ENCODE measurements around the gene ARL2BP. TPM values are rescaled to one million over a fixed set of nuclear protein-coding genes. Genes with fewer than 3 reads are reported as not detected.
A peak's percentile ranks its signal among the peaks of the same experiment; 100 is the strongest.

Gene ARL2BP
- total and polyA plus RNA-seq, 9 of the 15 experiments (the other 6 are each of a cell fraction or from before 2014, with no cell fraction given): 16.7 to 41.8 (median 27.2) TPM

DNA sequence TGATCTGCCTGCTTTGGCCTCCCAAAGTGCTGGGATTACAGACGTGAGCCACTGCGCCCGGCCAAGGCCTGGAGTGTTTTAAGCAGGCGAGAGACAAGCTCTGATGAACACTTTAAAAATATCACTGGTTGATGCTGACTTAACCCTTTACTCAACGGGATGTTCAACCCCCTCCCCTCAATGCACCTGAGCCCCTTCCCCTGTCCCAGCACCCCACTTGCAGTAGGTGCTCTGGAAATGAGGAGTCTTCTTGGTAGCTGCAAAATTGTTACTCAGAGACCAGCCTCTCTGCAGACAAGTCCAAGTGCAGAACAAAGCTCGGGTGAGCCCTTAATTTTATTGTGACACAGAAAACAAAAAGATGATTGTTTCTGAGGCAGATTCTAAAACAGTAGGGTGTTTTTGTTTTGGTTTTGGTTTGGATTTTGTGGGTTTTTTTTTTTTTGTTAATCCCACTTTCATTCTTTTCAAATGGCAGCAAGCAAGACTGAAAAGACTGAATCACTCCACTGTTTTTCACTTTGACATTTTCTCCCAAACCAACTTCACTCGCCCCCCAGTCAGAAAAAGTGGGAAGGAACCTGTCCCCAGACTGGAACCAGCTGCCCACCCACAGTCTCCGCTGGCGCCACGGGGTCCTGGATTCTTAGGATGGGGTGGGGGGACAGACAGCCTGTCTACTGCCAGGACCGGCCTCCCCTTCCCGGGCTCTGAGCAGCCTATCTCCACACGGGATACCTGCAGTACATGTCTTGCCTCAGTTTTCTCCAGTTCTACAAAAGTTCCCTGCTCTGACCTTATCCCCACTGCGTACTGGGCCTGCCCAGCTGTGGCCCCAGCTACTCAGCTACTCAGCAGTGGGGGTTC lies 44.6 kb downstream of the ARL2BP start:
- Histone ChIP-seq H3K36me3 (ENCODE audit: control insufficient read depth, insufficient read depth, low read length) (no peaks in the 10 kb centered on the region), H3K4me3 (no peak overlapping the region), H3K4me1 (replicated peaks in 1 of 2; ENCODE audit: control insufficient read depth in 2 of 2, insufficient read depth in 2 of 2, low read length in 2 of 2) (peaks cover 2 to 10% of the 10 kb centered on the region in 2 experiments; a peak in 3 of 5 replicates), H3K9me3 (replicated peaks; ENCODE audit: control insufficient read depth, insufficient read depth, low read depth, low read length) (no peaks in the 10 kb centered on the region), H2AFZ (ENCODE audit: low read depth, low read length) (peak overlapping the region; percentile 45; the same call in 1 of the 2 replicates), H3K27me3 (ENCODE audit: control insufficient read depth in 2 of 2, insufficient read depth in 2 of 2, low read length in 2 of 2) (no peaks in the 10 kb centered on the region), H3K9me1 (ENCODE audit: control insufficient read depth, insufficient read depth, low read length) (no peaks in the 10 kb centered on the region), H3K9ac (ENCODE audit: insufficient read depth in 1 of 2, low read depth in 2 of 2, low read length in 2 of 2) (peak overlapping the region in 1 of 2 experiments; percentile 20; a peak in 1 of 4 replicates), H3K27ac (ENCODE audit: extremely low read depth, low read depth, low read length) (no peak overlapping the region), H3K4me2 (ENCODE audit: insufficient read depth, low read length) (no peak overlapping the region), H3K79me2 (ENCODE audit: control insufficient read depth, insufficient read depth, low read length) (no peaks in the 10 kb centered on the region), H4K20me1 (replicated peaks; ENCODE audit: control insufficient read depth, insufficient read depth, low read length) (no peaks in the 10 kb centered on the region)
- ATAC-seq: peak; percentile 50
- FAIRE-seq: no peak
- CTCF ChIA-PET (ENCODE audit: low intra/inter-chr PET ratio): no interaction called here
- DNase-seq (ENCODE audit: extremely low read depth in 1 of 4, low spot score in 3 of 4): no peak
- TF ChIP-seq OTX1 (CRISPR knock-in tag; IDR thresholded peaks at IDR 0.05) (no peak), TCF7L2 (IDR thresholded peaks at IDR 0.05; ENCODE audit: low read depth, low read length) (no peak), PML (IDR thresholded peaks at IDR 0.05; ENCODE audit: low read length) (no peak)
- TF ChIP-seq, protein P1, sequence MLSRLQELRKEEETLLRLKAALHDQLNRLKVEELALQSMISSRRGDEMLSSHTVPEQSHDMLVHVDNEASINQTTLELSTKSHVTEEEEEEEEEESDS (CRISPR knock-in tag; IDR thresholded peaks at IDR 0.05): no peak
- TF ChIP-seq, protein P2, sequence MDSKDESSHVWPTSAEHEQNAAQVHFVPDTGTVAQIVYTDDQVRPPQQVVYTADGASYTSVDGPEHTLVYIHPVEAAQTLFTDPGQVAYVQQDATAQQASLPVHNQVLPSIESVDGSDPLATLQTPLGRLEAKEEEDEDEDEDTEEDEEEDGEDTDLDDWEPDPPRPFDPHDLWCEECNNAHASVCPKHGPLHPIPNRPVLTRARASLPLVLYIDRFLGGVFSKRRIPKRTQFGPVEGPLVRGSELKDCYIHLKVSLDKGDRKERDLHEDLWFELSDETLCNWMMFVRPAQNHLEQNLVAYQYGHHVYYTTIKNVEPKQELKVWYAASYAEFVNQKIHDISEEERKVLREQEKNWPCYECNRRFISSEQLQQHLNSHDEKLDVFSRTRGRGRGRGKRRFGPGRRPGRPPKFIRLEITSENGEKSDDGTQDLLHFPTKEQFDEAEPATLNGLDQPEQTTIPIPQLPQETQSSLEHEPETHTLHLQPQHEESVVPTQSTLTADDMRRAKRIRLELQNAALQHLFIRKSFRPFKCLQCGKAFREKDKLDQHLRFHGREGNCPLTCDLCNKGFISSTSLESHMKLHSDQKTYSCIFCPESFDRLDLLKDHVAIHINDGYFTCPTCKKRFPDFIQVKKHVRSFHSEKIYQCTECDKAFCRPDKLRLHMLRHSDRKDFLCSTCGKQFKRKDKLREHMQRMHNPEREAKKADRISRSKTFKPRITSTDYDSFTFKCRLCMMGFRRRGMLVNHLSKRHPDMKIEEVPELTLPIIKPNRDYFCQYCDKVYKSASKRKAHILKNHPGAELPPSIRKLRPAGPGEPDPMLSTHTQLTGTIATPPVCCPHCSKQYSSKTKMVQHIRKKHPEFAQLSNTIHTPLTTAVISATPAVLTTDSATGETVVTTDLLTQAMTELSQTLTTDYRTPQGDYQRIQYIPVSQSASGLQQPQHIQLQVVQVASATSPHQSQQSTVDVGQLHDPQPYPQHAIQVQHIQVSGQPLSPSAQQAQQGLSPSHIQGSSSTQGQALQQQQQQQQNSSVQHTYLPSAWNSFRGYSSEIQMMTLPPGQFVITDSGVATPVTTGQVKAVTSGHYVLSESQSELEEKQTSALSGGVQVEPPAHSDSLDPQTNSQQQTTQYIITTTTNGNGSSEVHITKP (IDR thresholded peaks at IDR 0.05; ENCODE audit: partially characterized antibody): peak; percentile 18
- BruUV-seq (replicated peaks): no TSS peak
- intact Hi-C loops (cut with micrococcal nuclease) (no loop called here), in situ Hi-C loops (cut with MboI) (no loop called here)
- 36% methylated on average over 14 of the region's 14 CpGs for WGBS (ENCODE audit: insufficient coverage, low coverage, missing lambda C conversion rate)
- POLR2A ChIA-PET: interaction anchor here (0.7 kb wide), 1 partner anchor 104 kb away, joined by 3 read pairs; the partner anchor contains the start of gene PSME3IP1

Data from K562 (cell line).